H1 (cell line): ENCODE results near the gene HES7.

Experiments
- ATF2 ChIP-seq: IDR thresholded peaks from 2 replicates; pipeline ENCODE4 v1.6.1; 2012; ENCODE audit warnings: low read length, inconsistent platforms
- BRCA1 ChIP-seq: IDR thresholded peaks from 2 replicates; pipeline ENCODE4 v1.6.1; 2012; ENCODE audit warnings: low read depth, low read length, improper control_type of control experiment
- CTCF ChIP-seq, 3 experiments: IDR thresholded peaks; 1 replicate in 2 of 3; 2 replicates in 1 of 3; pipeline versions ENCODE4 v1.5.1 to v1.6.1; 2011; ENCODE audit warnings: low read length in 3 of 3, mild to moderate bottlenecking in 3 of 3, inconsistent platforms in 2 of 3, low read depth in 1 of 3, moderate library complexity in 1 of 3; ENCODE audit not compliant: insufficient read depth in 1 of 3; ENCODE audit errors: control extremely low read depth in 1 of 3
- SIN3A ChIP-seq, 2 experiments: IDR thresholded peaks in 1 of 2; conservative IDR thresholded peaks in 1 of 2; 2 replicates each; pipeline ENCODE4 v1.6.1; 2011 to 2012; ENCODE audit warnings: low read length in 2 of 2, improper control_type of control experiment in 1 of 2, low read depth in 1 of 2, mild to moderate bottlenecking in 1 of 2
- USF2 ChIP-seq: IDR thresholded peaks from 2 replicates; pipeline ENCODE4 v1.6.1; 2011; ENCODE audit warnings: low read length, improper control_type of control experiment

- TF ChIP-seq SIN3A (conservative IDR thresholded peaks at IDR 0.05 in 1 of 2, IDR thresholded peaks at IDR 0.05 in 1 of 2; ENCODE audit: low read depth in 1 of 2, low read length in 2 of 2) (no peak), CTCF (IDR thresholded peaks at IDR 0.05; ENCODE audit: control extremely low read depth in 1 of 3, insufficient read depth in 1 of 3, low read depth in 1 of 3, low read length in 3 of 3) (no peak), BRCA1 (no peak), ATF2 (no peak), USF2 (no peak)
These were observed 31.5 kb upstream of the HES7 start for GRCh38 chr17:8155231-8155995.
